ENCODE results near the gene EMILIN2. TPM values are rescaled to one million over a fixed set of nuclear protein-coding genes. Genes with fewer than 3 reads are reported as not detected.
"Not testable (repeated sequence)": the region's sequence is repeated elsewhere in the genome, so short reads cannot be mapped to it uniquely, and the experiment has no call there.

Gene EMILIN2
- polyA plus RNA-seq, 1 experiment, result 7.6 TPM

- DNase-seq (ENCODE audit: low read depth), result no peak
- ChIA-PET CTCF (interaction anchor here (1.0 to 1.3 kb wide), 2 partner anchors 11 to 19 kb away, joined by 3 read pairs; no protein-coding TSS in a partner anchor), POLR2A (no interaction called here)
- no peak overlapping the region for H3K4me3 ChIP-seq (ENCODE audit: low read depth, low read length)
- no peaks in the 10 kb centered on the region for H3K36me3 ChIP-seq (ENCODE audit: control insufficient read depth, insufficient read depth, low read length)
- H3K27me3 ChIP-seq (ENCODE audit: control insufficient read depth, insufficient read depth, low read length), result 0 out of 2 replicates have a peak, but pooled peaks cover 1% of the 10 kb centered on the region
- TF ChIP-seq CTCF (IDR thresholded peaks at IDR 0.05; ENCODE audit: insufficient read depth, low read depth, low read length), result no peak
Measured at GRCh38 chr18:2827061-2827460, 19.7 kb upstream of the EMILIN2 start.

GRCh38 chr18:2836118-2836517 is 10.7 kb upstream of the EMILIN2 start:
- POLR2A ChIA-PET; H3K36me3 ChIP-seq (ENCODE audit: control insufficient read depth, insufficient read depth, low read length); CTCF ChIA-PET: not testable (repeated sequence)

GRCh38 chr18:2837290-2837689 is 9.5 kb upstream of the EMILIN2 start:
- H3K4me3 ChIP-seq (ENCODE audit: low read depth, low read length); POLR2A ChIA-PET; H3K27me3 ChIP-seq (ENCODE audit: control insufficient read depth, insufficient read depth, low read length); DNase-seq (ENCODE audit: low read depth); H3K36me3 ChIP-seq (ENCODE audit: control insufficient read depth, insufficient read depth, low read length): not testable (repeated sequence)
- CTCF ChIA-PET, result interaction anchor here (1.4 kb wide), 1 partner anchor 10 kb away, joined by 3 read pairs; no protein-coding TSS in a partner anchor

More at GRCh38 chr18:2836118-2836517, 10.7 kb upstream of the EMILIN2 start:
- not testable (repeated sequence) for H3K27me3 ChIP-seq (ENCODE audit: control insufficient read depth, insufficient read depth, low read length); DNase-seq (ENCODE audit: low read depth); H3K4me3 ChIP-seq (ENCODE audit: low read depth, low read length)

- Histone ChIP-seq H3K4me3 (ENCODE audit: low read depth, low read length) (no peak overlapping the region), H3K36me3 (ENCODE audit: control insufficient read depth, insufficient read depth, low read length) (no peaks in the 10 kb centered on the region), H3K27me3 (ENCODE audit: control insufficient read depth, insufficient read depth, low read length) (peaks cover 7% of the 10 kb centered on the region)
- ChIA-PET POLR2A (no interaction called here), CTCF (interaction anchor here (0.6 to 1.1 kb wide), 2 partner anchors 64 to 69 kb away, joined by 3 read pairs; no protein-coding TSS in a partner anchor)
- DNase-seq (ENCODE audit: low read depth), result no peak
- no peak for TF ChIP-seq CTCF (IDR thresholded peaks at IDR 0.05; ENCODE audit: insufficient read depth, low read depth, low read length)
Measured at GRCh38 chr18:2839202-2839601, 7.6 kb upstream of the EMILIN2 start.

GRCh38 chr18:2840521-2840920 is 6.3 kb upstream of the EMILIN2 start:
- H3K4me3 ChIP-seq (ENCODE audit: low read depth, low read length), result no peak overlapping the region
- POLR2A ChIA-PET, result no interaction called here
- H3K36me3 ChIP-seq (ENCODE audit: control insufficient read depth, insufficient read depth, low read length), result no peaks in the 10 kb centered on the region
- peaks cover 7% of the 10 kb centered on the region for H3K27me3 ChIP-seq (ENCODE audit: control insufficient read depth, insufficient read depth, low read length)
- DNase-seq (ENCODE audit: low read depth), result no peak
- no peak for TF ChIP-seq CTCF (IDR thresholded peaks at IDR 0.05; ENCODE audit: insufficient read depth, low read depth, low read length)
- CTCF ChIA-PET, result no interaction called here

GRCh38 chr18:2843146-2843545 is 3.7 kb upstream of the EMILIN2 start:
- TF ChIP-seq CTCF (IDR thresholded peaks at IDR 0.05; ENCODE audit: insufficient read depth, low read depth, low read length), result no peak
- H3K36me3 ChIP-seq (ENCODE audit: control insufficient read depth, insufficient read depth, low read length), result no peaks in the 10 kb centered on the region
- H3K27me3 ChIP-seq (ENCODE audit: control insufficient read depth, insufficient read depth, low read length), result peaks cover 7% of the 10 kb centered on the region
- no peak overlapping the region for H3K4me3 ChIP-seq (ENCODE audit: low read depth, low read length)
- ChIA-PET CTCF (interaction anchor here (1.2 kb wide), 1 partner anchor 32 kb away, joined by 3 read pairs; no protein-coding TSS in a partner anchor), POLR2A (no interaction called here)
- DNase-seq (ENCODE audit: low read depth), result no peak

Measured in BJ (cell line).